ENCODE data around the gene TRAPPC3.

Gene TRAPPC3

GRCh38 chr1:36136535-36136934 lies 12.8 kb downstream of the TRAPPC3 start:
- Histone ChIP-seq H3K36me3 (ENCODE audit: control insufficient read depth in 2 of 2, insufficient read depth in 2 of 2, low read length in 2 of 2) (peaks cover 28 to 41% of the 10 kb centered on the region in 2 donors), H3K9ac (ENCODE audit: low read depth in 1 of 2, low read length in 2 of 2) (no peak overlapping the region), H3K4me3 (ENCODE audit: low read length in 2 of 2) (no peak overlapping the region), H3K9me3 (ENCODE audit: control insufficient read depth in 2 of 2, low read length in 2 of 2) (no peaks in the 10 kb centered on the region), H3K27ac (ENCODE audit: low read depth in 2 of 2, low read length in 2 of 2) (no peak overlapping the region), H3K27me3 (ENCODE audit: control insufficient read depth in 2 of 2, insufficient read depth in 2 of 2, low read length in 2 of 2) (no peaks in the 10 kb centered on the region), H3K4me1 (ENCODE audit: control insufficient read depth in 2 of 2, insufficient read depth in 2 of 2, low read length in 2 of 2) (peaks cover 7 to 11% of the 10 kb centered on the region in 2 donors)

DNA sequence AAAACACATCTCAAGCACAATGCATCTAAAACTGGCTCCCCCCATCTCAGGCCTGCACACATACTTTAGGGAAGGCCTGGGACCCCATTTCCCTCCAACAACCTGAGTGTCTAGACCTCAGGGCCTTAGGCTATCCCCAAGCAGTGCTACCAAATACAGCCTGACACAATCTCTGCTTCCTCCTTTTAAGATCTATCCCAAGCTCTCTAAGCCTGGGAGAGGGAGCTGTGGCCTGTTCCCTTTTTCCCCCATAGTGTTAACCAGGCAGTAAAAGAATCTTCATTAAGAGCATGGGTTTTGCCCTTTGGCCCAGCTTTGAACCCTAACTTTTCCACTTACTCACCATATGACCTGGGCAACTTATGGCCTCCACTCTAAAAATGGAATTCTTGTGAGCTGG lies 13.5 kb downstream of the TRAPPC3 start:
- Histone ChIP-seq H3K27me3 (ENCODE audit: control insufficient read depth in 2 of 2, insufficient read depth in 2 of 2, low read length in 2 of 2) (no peaks in the 10 kb centered on the region), H3K9ac (ENCODE audit: low read depth in 1 of 2, low read length in 2 of 2) (no peak overlapping the region), H3K27ac (ENCODE audit: low read depth in 2 of 2, low read length in 2 of 2) (no peak overlapping the region), H3K4me1 (ENCODE audit: control insufficient read depth in 2 of 2, insufficient read depth in 2 of 2, low read length in 2 of 2) (peaks cover 7 to 11% of the 10 kb centered on the region in 2 donors), H3K9me3 (ENCODE audit: control insufficient read depth in 2 of 2, low read length in 2 of 2) (no peaks in the 10 kb centered on the region), H3K4me3 (ENCODE audit: low read length in 2 of 2) (no peak overlapping the region), H3K36me3 (ENCODE audit: control insufficient read depth in 2 of 2, insufficient read depth in 2 of 2, low read length in 2 of 2) (peaks cover 28 to 41% of the 10 kb centered on the region in 2 donors)

GRCh38 chr1:36135330-36135667 lies 14.0 kb downstream of the TRAPPC3 start:
- Histone ChIP-seq H3K4me1 (ENCODE audit: control insufficient read depth in 2 of 2, insufficient read depth in 2 of 2, low read length in 2 of 2) (peaks cover 7 to 11% of the 10 kb centered on the region in 2 donors), H3K9me3 (ENCODE audit: control insufficient read depth in 2 of 2, low read length in 2 of 2) (no peaks in the 10 kb centered on the region), H3K36me3 (ENCODE audit: control insufficient read depth in 2 of 2, insufficient read depth in 2 of 2, low read length in 2 of 2) (peaks cover 28 to 41% of the 10 kb centered on the region in 2 donors), H3K27me3 (ENCODE audit: control insufficient read depth in 2 of 2, insufficient read depth in 2 of 2, low read length in 2 of 2) (no peaks in the 10 kb centered on the region), H3K27ac (ENCODE audit: low read depth in 2 of 2, low read length in 2 of 2) (no peak overlapping the region), H3K9ac (ENCODE audit: low read depth in 1 of 2, low read length in 2 of 2) (no peak overlapping the region), H3K4me3 (ENCODE audit: low read length in 2 of 2) (no peak overlapping the region)

GRCh38 chr1:36134505-36135329 lies 14.6 kb downstream of the TRAPPC3 start:
- Histone ChIP-seq H3K27ac (ENCODE audit: low read depth in 2 of 2, low read length in 2 of 2) (no peak overlapping the region), H3K36me3 (ENCODE audit: control insufficient read depth in 2 of 2, insufficient read depth in 2 of 2, low read length in 2 of 2) (peaks cover 22 to 35% of the 10 kb centered on the region in 2 donors), H3K4me1 (ENCODE audit: control insufficient read depth in 2 of 2, insufficient read depth in 2 of 2, low read length in 2 of 2) (peaks cover 7 to 11% of the 10 kb centered on the region in 2 donors), H3K9ac (ENCODE audit: low read depth in 1 of 2, low read length in 2 of 2) (no peak overlapping the region), H3K27me3 (ENCODE audit: control insufficient read depth in 2 of 2, insufficient read depth in 2 of 2, low read length in 2 of 2) (no peaks in the 10 kb centered on the region), H3K4me3 (ENCODE audit: low read length in 2 of 2) (no peak overlapping the region), H3K9me3 (ENCODE audit: control insufficient read depth in 2 of 2, low read length in 2 of 2) (no peaks in the 10 kb centered on the region)

DNA sequence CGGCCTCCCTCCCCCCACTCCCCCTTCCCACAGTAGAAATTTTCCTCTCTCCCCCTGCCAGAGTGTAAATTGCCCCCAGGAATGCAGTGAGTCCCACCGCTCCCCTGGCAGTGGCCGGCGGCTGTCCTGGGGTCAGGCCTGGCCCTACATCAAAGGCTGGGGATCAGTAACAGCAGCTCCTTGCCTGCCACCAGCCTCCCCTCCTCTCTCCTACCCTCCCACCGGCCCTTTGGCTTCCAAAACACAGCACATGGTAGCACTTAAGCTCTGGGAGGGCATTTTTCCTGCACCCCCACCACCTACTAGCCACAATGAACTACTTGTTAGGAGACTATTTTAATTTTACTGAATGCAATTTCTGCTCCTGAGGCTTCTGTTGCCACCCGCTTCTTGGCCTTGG lies 15.3 kb downstream of the TRAPPC3 start:
- Histone ChIP-seq H3K9ac (ENCODE audit: low read depth in 1 of 2, low read length in 2 of 2) (no peak overlapping the region), H3K36me3 (ENCODE audit: control insufficient read depth in 2 of 2, insufficient read depth in 2 of 2, low read length in 2 of 2) (peaks cover 18 to 29% of the 10 kb centered on the region in 2 donors), H3K27ac (ENCODE audit: low read depth in 2 of 2, low read length in 2 of 2) (no peak overlapping the region), H3K4me1 (ENCODE audit: control insufficient read depth in 2 of 2, insufficient read depth in 2 of 2, low read length in 2 of 2) (peaks cover 7 to 11% of the 10 kb centered on the region in 2 donors), H3K4me3 (ENCODE audit: low read length in 2 of 2) (no peak overlapping the region), H3K9me3 (ENCODE audit: control insufficient read depth in 2 of 2, low read length in 2 of 2) (no peaks in the 10 kb centered on the region), H3K27me3 (ENCODE audit: control insufficient read depth in 2 of 2, insufficient read depth in 2 of 2, low read length in 2 of 2) (no peaks in the 10 kb centered on the region)

- Histone ChIP-seq H3K4me1 (ENCODE audit: control insufficient read depth in 2 of 2, insufficient read depth in 2 of 2, low read length in 2 of 2) (peaks cover 7 to 11% of the 10 kb centered on the region in 2 donors), H3K9me3 (ENCODE audit: control insufficient read depth in 2 of 2, low read length in 2 of 2) (no peaks in the 10 kb centered on the region), H3K9ac (ENCODE audit: low read depth in 1 of 2, low read length in 2 of 2) (no peak overlapping the region), H3K36me3 (ENCODE audit: control insufficient read depth in 2 of 2, insufficient read depth in 2 of 2, low read length in 2 of 2) (peaks cover 18 to 29% of the 10 kb centered on the region in 2 donors), H3K4me3 (ENCODE audit: low read length in 2 of 2) (no peak overlapping the region), H3K27me3 (ENCODE audit: control insufficient read depth in 2 of 2, insufficient read depth in 2 of 2, low read length in 2 of 2) (no peaks in the 10 kb centered on the region), H3K27ac (ENCODE audit: low read depth in 2 of 2, low read length in 2 of 2) (no peak overlapping the region)
Measured at GRCh38 chr1:36133484-36133883, 15.8 kb downstream of the TRAPPC3 start.

- peaks cover 7 to 11% of the 10 kb centered on the region in 2 donors for H3K4me1 ChIP-seq (ENCODE audit: control insufficient read depth in 2 of 2, insufficient read depth in 2 of 2, low read length in 2 of 2)
- H3K27ac ChIP-seq (ENCODE audit: low read depth in 2 of 2, low read length in 2 of 2), result no peak overlapping the region
- no peak overlapping the region for H3K4me3 ChIP-seq (ENCODE audit: low read length in 2 of 2)
- no peaks in the 10 kb centered on the region for H3K27me3 ChIP-seq (ENCODE audit: control insufficient read depth in 2 of 2, insufficient read depth in 2 of 2, low read length in 2 of 2)
- no peaks in the 10 kb centered on the region for H3K9me3 ChIP-seq (ENCODE audit: control insufficient read depth in 2 of 2, low read length in 2 of 2)
- H3K36me3 ChIP-seq (ENCODE audit: control insufficient read depth in 2 of 2, insufficient read depth in 2 of 2, low read length in 2 of 2), result peaks cover 7 to 14% of the 10 kb centered on the region in 2 donors
- H3K9ac ChIP-seq (ENCODE audit: low read depth in 1 of 2, low read length in 2 of 2), result no peak overlapping the region
Measured at GRCh38 chr1:36132029-36132428, 17.3 kb downstream of the TRAPPC3 start.

DNA sequence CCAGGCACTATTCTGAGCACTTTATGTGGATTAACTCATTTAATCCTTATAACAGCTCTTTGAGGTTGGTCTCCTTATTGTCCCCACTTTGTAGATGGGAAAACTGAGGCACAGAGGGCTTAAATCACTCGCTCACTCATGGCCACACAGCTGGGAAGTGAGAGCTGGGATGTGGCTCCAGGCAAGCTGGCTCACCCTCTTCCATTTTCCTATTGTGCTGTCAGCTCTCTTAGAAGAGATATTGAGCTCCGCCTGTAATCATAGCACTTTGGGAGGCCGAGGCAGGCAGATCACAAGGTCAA lies 20.4 kb downstream of the TRAPPC3 start:
- Histone ChIP-seq H3K4me3 (ENCODE audit: low read length in 2 of 2) (no peak overlapping the region), H3K9me3 (ENCODE audit: control insufficient read depth in 2 of 2, low read length in 2 of 2) (no peaks in the 10 kb centered on the region), H3K27me3 (ENCODE audit: control insufficient read depth in 2 of 2, insufficient read depth in 2 of 2, low read length in 2 of 2) (peaks cover 12 to 17% of the 10 kb centered on the region in 2 donors), H3K36me3 (ENCODE audit: control insufficient read depth in 2 of 2, insufficient read depth in 2 of 2, low read length in 2 of 2) (no peaks in the 10 kb centered on the region), H3K4me1 (ENCODE audit: control insufficient read depth in 2 of 2, insufficient read depth in 2 of 2, low read length in 2 of 2) (peaks cover 8 to 9% of the 10 kb centered on the region in 2 donors), H3K27ac (ENCODE audit: low read depth in 2 of 2, low read length in 2 of 2) (no peak overlapping the region), H3K9ac (ENCODE audit: low read depth in 1 of 2, low read length in 2 of 2) (no peak overlapping the region)

DNA sequence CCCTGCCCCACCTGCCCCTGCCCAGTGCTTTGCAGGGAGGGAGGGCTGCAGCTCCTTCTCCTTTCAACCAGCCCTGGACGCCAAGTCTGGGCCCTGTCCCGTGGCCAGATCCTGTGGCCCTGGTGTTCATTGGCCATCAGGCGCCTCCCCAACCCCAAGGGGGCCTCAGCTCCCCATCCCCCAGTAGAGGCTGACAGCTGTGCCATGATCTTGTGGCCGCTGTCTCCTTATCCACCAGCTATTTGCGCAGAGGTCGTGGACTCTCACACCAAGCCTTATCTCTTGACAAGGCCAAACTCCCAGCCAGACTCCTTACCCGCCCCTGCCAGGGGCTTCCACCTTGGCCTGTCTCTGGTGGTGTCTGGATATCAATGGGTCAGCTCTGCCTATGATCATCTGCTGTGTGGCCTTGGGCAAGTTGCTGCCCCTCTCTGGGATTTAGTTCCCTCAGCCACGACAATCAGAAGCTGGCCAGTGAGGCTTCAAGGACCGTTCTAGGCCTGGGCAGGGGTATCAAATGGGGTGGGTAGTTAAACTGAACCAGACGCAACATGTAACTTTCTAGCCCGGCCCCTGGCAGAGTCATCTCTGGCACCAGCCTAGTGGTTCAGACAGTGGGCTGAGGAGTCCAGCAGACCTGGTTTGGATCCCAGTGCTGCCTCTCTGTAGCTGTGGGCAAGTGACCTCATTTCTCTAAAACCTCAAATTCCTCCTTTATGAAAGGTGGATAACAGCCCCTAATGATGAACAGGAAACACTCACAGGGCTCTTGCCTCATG lies 21.0 kb downstream of the TRAPPC3 start:
- H3K27ac ChIP-seq (ENCODE audit: low read depth in 2 of 2, low read length in 2 of 2), result no peak overlapping the region
- H3K4me1 ChIP-seq (ENCODE audit: control insufficient read depth in 2 of 2, insufficient read depth in 2 of 2, low read length in 2 of 2), result peaks cover 3 to 4% of the 10 kb centered on the region in 2 donors
- no peaks in the 10 kb centered on the region for H3K36me3 ChIP-seq (ENCODE audit: control insufficient read depth in 2 of 2, insufficient read depth in 2 of 2, low read length in 2 of 2)
- H3K27me3 ChIP-seq (ENCODE audit: control insufficient read depth in 2 of 2, insufficient read depth in 2 of 2, low read length in 2 of 2), result peaks cover 14 to 17% of the 10 kb centered on the region in 2 donors
- H3K9ac ChIP-seq (ENCODE audit: low read depth in 1 of 2, low read length in 2 of 2), result no peak overlapping the region
- H3K9me3 ChIP-seq (ENCODE audit: control insufficient read depth in 2 of 2, low read length in 2 of 2), result no peaks in the 10 kb centered on the region
- H3K4me3 ChIP-seq (ENCODE audit: low read length in 2 of 2), result no peak overlapping the region

GRCh38 chr1:36126797-36127500 lies 22.3 kb downstream of the TRAPPC3 start:
- Histone ChIP-seq H3K4me1 (ENCODE audit: control insufficient read depth in 2 of 2, insufficient read depth in 2 of 2, low read length in 2 of 2) (peaks cover 2% of the 10 kb centered on the region in 2 donors), H3K9ac (ENCODE audit: low read depth in 1 of 2, low read length in 2 of 2) (no peak overlapping the region), H3K27ac (ENCODE audit: low read depth in 2 of 2, low read length in 2 of 2) (no peak overlapping the region), H3K9me3 (ENCODE audit: control insufficient read depth in 2 of 2, low read length in 2 of 2) (no peaks in the 10 kb centered on the region), H3K27me3 (ENCODE audit: control insufficient read depth in 2 of 2, insufficient read depth in 2 of 2, low read length in 2 of 2) (peaks cover 16 to 20% of the 10 kb centered on the region in 2 donors), H3K36me3 (ENCODE audit: control insufficient read depth in 2 of 2, insufficient read depth in 2 of 2, low read length in 2 of 2) (no peaks in the 10 kb centered on the region), H3K4me3 (ENCODE audit: low read length in 2 of 2) (no peak overlapping the region)

All from mucosa of rectum (tissue), 2 donors.